ENCODE data around the gene CD101.

CD101 gene

GRCh38 chr1:116984406-116985160 lies 17.0 kb upstream of the CD101 start:
- DNase-seq (ENCODE audit: low read depth in 2 of 2): no peak

- DNase-seq (ENCODE audit: low read depth in 2 of 2): no peak
Measured at GRCh38 chr1:116986421-116987255, 14.9 kb upstream of the CD101 start.

- peak; percentile 65 to 67 for DNase-seq (ENCODE audit: low read depth in 2 of 2)
Measured at GRCh38 chr1:116987256-116987555, 14.4 kb upstream of the CD101 start.

GRCh38 chr1:116988248-116988647 lies 13.3 kb upstream of the CD101 start:
- no peak for DNase-seq (ENCODE audit: low read depth in 2 of 2)

- DNase-seq (ENCODE audit: low read depth in 2 of 2): no peak
Measured at GRCh38 chr1:116988908-116989307, 12.7 kb upstream of the CD101 start.

GRCh38 chr1:116989835-116990234 lies 11.7 kb upstream of the CD101 start:
- no peak for DNase-seq (ENCODE audit: low read depth in 2 of 2)

- DNase-seq (ENCODE audit: low read depth in 2 of 2): no peak
Measured at GRCh38 chr1:116990612-116991151, 10.9 kb upstream of the CD101 start.

- DNase-seq (ENCODE audit: low read depth in 2 of 2): no peak
Measured at GRCh38 chr1:116991171-116991845, 10.3 kb upstream of the CD101 start.

GRCh38 chr1:116991918-116992317 lies 9.6 kb upstream of the CD101 start:
- no peak for DNase-seq (ENCODE audit: low read depth in 2 of 2)

- DNase-seq (ENCODE audit: low read depth in 2 of 2): no peak
Measured at GRCh38 chr1:116993286-116993685, 8.3 kb upstream of the CD101 start.

GRCh38 chr1:116994411-116994810 lies 7.1 kb upstream of the CD101 start:
- DNase-seq (ENCODE audit: low read depth in 2 of 2): no peak

- DNase-seq (ENCODE audit: low read depth in 2 of 2): no peak
Measured at GRCh38 chr1:116997066-116997465, 4.5 kb upstream of the CD101 start.

GRCh38 chr1:116997636-116998035 lies 3.9 kb upstream of the CD101 start:
- DNase-seq (ENCODE audit: low read depth in 2 of 2): no peak

GRCh38 chr1:116999596-116999995 lies 2.0 kb upstream of the CD101 start:
- DNase-seq (ENCODE audit: low read depth in 2 of 2): no peak

- DNase-seq (ENCODE audit: low read depth in 2 of 2): no peak
Measured at GRCh38 chr1:117000142-117000541, 1.4 kb upstream of the CD101 start.

- DNase-seq (ENCODE audit: low read depth in 2 of 2): no peak
Measured at GRCh38 chr1:117003223-117003875, 1.8 kb downstream of the CD101 start.

- DNase-seq (ENCODE audit: low read depth in 2 of 2): no peak
Measured at GRCh38 chr1:117007719-117008013, 6.1 kb downstream of the CD101 start.

GRCh38 chr1:117008656-117009055 lies 7.1 kb downstream of the CD101 start:
- DNase-seq (ENCODE audit: low read depth in 2 of 2): no peak

- DNase-seq (ENCODE audit: low read depth in 2 of 2): no peak
Measured at GRCh38 chr1:117009132-117009531, 7.6 kb downstream of the CD101 start.

GRCh38 chr1:117010310-117010969 lies 8.9 kb downstream of the CD101 start:
- DNase-seq (ENCODE audit: low read depth in 2 of 2): no peak

GRCh38 chr1:117011334-117011733 lies 9.8 kb downstream of the CD101 start:
- no peak for DNase-seq (ENCODE audit: low read depth in 2 of 2)

Measured in stimulated activated CD8-positive, alpha-beta memory T cell treated with anti-CD3 and anti-CD28 coated beads, Interleukin-7, amount 100 ng/mL, for 4 hours (primary cell).